CD4-positive, alpha-beta T cell treated with Interleukin-6 for 4 hours (primary cell): ENCODE measurements around the gene AREG.

Source experiments
- DNase-seq: peaks from one replicate; pipeline ENCODE4 v3.0.0-alpha.2; 2020; ENCODE audit warnings: mixed read lengths

The AREG gene

DNA sequence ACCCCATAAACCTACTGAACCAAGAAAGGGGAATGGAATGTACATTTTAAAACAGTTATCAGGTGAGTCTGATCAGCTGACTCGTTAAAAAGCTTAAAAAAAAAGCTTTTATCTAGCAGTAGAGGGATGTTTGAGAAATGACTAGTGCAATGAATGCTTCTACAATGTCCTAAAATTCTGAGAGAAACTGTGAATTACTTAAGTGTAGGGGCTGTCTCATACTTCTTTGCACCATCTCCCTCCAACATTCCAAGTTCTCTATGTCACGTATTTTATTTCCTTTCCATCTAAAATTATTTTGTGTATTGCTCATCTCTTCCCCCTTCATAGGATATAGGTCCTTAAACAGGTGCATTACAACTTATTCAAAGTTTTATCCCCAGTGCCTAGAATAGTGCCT, 11.9 kb upstream of the AREG start:
- DNase-seq, result no peak

DNA sequence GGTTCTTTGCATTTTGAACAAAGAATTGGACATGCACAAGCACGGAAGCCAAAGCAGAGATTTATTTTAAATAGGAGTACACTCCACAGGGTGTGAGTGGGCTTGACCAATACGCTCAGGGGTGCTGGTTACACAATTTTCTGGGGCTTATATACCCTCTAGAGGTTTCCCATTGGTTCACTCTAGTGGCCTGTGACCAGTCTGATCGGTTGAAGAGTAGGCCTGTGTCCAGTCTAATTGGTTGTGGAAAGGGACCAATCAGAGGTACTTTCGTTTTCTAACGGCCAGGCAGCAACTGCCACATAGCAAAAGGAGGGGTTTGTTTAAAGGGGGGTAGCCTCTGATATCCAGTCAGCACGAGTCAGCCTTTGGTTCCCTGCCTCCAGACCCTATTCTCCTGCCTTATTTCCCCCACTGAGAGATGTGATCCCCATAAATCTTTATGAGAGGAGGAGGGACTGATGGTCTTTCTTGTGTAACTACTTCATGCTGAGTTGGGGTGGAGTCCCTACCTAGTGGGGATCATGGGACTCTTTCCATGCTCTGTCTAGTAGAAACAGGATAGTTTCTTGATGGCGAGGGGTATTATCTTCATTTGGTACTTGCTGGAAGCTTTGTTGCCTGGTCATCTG, 11.3 kb upstream of the AREG start:
- DNase-seq, result no peak

DNA sequence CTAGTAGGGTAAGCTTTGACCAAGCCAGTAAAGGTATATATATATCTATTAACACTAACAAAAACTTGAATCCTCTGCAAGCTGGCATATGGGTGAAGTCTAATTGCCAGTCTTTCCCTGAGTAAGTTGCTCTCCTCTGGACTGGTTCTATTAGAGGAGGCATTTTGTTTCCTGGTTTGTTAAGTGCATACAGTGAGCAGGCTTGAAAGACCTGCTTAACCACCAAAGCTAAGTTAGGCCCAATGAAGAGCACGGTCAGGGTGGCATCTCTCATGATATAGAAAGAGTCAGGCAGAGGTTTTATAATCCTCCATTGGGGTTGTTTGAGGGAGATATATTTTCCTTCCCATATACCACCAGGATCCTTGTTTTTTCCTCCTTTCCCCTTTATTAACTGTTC, 9.6 kb upstream of the AREG start:
- DNase-seq, result no peak

DNA sequence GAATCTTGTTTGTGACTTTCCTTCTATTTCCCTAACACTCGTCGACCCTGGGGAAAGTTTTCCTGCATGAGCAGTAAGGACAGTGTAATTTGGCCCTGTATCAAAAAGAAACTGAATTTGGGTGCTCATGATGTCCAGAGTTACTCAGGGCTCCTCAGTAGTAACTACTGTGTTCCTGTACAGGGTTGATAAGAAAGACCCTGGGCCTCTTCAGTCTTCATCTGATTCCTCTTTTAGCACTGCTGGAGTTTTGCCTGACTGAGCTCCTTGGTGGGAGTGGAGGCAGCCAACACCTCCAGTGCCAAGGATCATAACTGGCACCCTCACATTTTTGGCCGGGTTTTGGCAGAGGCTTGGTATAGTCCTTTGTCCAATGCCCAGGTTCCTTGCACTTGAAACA, 7.1 kb upstream of the AREG start:
- DNase-seq, result no peak

DNA sequence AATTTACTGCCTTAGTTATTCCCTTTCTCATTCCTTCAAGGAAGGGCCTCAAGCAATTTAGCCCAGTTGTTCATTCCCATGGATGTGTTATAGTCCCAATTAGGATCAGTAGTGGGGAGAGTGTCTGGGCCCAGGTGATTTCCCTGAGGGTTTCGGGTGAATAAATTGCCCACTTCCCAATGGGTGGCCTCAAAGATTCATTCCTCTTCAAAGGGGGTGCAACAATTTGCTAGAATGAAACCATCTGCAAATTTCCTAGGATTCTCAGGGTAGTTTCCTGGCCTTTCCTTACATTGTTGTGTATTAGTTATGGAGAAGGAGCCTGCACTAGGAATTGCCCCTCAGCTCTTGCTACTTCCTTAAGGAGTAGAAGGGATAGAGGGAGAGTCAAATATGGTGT, 6.3 kb upstream of the AREG start:
- DNase-seq, result no peak

DNA sequence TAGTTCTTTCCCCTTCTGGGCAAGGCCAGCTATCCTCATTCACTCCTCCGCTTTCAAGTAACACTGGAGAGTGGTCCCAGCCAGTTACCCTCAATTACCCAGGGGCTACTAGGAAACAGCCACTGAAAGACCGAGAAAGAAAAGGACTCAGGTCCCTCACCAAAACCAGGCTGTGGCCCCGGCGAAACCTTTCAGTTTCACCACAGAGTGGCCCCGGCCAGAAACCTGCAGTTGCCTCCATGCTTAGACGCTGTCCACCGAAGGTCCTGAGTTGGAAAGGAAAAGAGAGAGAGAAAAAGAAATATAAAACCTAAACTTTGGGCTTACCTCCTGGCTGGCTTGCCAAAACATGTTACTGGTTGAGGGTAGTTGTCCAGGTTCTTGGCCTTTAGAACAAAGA, 5.0 kb upstream of the AREG start:
- no peak for DNase-seq

DNA sequence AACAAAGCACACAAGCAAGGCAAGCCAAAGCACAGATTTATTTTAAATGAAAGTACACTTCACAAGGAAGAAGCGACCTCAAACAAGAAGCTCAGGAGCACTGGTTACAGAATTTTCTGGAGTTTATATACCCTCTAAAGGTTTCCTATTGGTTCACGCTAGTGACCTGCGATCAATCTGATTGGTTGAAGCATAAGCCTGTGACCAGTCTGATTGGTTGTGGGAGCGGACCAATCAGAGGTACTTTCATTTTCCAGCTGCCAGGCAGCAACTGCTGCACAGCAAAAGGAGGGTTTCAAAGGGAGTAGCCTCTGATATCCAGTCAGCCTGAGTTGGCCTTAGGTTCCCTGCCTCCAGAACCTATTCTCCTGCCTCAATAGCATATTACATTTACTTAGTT, 4.6 kb upstream of the AREG start:
- DNase-seq, result no peak

DNA sequence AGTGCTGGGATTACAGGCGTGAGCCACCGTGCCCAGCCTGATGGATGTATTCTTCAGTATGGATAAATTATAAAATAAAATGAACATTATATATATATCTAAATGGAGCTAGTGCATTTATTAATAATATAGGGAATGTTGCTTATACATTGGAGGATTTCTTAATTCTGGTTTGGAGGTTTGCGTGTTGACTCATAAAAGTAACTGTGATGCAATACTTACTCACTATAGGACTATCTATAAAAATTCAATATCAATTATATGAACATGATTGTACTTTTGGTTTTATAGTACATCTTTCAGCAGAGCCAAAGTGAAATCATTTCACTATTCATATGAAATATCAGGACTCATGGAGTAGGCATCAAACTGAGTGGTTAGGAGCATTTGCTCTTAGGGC, 3.2 kb upstream of the AREG start:
- DNase-seq, result no peak

DNA sequence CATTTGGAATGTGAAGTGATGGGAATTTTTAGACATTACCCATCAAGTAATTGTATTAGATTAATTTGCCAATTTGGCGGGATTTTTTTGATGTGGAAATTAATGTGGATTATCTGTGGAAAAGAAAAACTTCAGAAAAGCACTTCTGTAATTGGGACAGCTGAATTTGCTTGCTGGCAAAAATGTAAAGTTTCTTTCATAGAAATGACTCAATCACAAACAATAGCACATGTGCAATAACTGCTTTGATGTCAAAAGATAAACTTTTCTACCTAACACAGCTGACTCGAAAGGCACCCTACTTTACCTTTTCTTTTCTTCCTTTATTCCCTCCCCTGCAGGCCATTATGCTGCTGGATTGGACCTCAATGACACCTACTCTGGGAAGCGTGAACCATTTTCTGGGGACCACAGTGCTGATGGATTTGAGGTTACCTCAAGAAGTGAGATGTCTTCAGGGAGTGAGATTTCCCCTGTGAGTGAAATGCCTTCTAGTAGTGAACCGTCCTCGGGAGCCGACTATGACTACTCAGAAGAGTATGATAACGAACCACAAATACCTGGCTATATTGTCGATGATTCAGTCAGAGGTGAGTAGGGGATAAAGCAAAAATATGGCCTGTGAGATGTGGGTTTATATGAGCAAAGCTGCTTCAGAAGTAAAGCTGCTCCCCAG, 1.4 kb downstream of the AREG start:
- no peak for DNase-seq

DNA sequence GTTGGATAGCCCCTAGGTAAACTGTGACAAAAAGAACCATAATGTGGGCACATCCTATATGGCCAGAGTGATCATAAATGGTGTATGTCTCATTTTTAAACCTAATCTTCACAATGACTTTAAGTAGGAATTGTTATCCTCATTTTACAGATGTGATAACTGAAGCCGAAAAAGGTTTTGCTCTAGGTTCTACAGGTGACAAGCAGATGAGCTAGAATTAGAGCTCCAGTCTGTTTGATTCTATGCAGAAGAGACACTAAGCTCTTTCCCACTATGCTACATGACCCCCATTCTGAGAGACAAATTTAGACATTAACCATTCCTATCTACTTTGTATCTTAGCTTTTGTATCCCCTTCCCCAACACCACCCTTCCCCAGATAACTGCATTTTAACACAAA, 2.0 kb downstream of the AREG start:
- DNase-seq, result no peak

DNA sequence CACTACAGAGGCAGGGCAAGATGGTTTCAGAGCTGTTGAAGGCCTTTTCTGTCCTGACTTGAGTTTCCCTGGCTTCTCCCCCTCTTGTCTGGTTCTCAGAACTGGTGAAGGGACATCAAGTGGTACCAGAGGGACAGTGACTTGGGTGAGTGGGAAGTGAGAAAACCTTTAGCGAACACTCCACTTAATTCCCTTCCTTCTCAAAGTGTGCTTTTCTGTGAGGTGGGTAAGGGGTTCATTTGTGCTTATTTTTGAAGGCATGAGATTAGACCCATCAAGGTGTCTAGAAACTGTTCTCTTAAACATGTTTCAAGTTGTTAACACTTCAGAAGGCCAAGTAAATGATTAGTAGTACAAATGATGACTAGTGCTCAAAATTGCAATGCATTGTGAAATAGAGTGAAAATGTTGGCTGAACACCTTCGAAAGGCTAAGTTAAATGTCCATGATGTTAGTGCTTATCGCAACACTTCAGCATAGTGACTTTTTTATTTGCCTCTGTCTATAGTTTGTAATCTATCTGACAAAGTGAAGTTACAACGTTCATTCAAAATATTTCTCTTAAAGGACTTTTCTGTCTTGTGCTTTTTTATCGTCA, 2.8 kb downstream of the AREG start:
- no peak for DNase-seq

DNA sequence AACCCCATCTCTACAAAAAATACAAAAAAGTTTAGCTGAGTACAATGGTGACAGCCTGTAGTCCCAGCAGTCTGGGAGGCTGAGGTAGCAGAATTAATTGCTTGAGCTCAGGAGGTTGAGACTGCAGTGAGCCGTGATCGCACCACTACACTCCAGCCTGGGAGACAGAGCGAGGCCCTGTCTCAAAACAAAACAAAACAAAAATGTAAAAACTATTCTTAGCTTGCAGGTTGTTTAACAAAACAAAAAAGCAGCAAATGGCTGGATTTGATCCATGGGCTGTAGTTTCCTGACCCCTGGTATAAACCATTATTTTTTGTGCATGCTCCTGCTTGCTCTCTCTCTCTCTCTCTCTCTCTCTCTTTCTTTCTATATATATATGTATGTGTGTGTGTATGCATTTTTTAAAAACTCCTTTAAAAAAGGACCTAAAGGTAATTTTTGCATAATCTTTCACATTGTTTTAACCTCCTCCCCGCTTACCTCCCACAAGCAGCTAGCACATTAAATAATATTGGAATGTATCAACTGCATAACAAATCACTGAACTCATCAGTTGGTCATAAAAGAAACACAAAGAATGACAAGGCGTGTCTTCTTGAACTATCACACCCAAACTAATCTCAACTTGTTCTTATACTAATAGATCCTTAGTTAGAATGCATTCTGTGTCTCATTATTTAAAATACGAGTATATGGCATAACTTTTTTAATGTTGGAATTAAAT, 4.8 kb downstream of the AREG start:
- no peak for DNase-seq

DNA sequence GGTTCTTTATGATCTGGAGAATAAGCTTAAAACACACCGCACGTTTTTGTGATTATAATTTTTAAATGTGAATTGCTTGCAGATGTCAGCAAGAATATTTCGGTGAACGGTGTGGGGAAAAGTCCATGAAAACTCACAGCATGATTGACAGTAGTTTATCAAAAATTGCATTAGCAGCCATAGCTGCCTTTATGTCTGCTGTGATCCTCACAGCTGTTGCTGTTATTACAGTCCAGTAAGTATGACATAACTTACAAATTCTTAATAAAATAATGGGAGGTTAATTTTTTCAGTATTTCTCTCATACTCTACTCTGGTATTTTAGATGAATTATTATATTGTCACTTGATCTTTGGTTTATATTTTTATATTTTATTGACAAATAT, 5.4 kb downstream of the AREG start:
- no peak for DNase-seq

DNA sequence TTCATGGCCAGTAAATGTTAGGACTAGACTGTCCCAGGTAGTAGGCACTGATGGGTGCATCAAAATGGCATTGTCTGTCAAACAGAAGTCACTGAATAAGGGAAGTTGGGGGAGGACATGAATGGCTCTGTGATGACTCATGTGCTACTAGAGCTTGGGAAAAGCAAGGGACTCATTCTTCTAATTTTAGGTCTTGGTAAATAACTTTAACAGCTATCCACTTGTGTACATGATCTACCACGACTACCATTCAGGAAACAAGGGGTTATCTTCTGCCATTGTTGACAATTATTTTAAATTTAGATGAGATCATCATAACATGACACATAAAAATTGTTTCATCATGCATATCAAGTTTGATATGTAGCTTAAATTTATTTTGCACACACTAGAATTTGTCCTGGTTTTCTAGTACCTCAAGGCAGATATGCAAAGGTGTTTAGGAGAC, 6.3 kb downstream of the AREG start:
- no peak for DNase-seq

DNA sequence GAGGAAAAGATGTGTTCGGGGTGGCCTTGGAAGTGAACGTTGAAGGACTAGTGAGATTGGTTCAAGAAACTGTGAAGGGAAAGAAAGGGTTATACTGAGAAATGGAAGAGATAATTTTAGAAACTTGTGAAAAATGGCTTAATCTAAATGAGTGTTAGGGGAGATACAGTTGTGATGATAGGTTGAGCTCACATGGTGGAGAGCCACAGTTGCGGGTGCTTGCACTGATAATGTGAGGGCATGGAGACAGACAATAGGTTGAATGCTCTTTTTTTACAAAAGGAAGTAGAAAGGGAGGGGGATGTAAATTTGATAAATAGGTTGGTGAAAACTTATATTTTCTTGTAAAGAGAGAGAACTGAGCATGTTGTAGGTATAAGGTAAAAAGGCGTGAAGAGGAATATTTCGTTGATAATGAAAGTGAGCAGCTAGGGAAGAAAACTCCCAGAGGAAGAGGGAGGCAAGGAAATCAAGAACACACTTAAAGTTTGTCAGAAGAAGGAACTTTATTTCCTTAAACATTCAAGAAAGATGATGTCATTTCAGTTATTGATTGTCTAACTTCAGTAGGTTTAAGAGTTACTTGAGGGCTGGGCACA, 8.2 kb downstream of the AREG start:
- DNase-seq, result no peak

DNA sequence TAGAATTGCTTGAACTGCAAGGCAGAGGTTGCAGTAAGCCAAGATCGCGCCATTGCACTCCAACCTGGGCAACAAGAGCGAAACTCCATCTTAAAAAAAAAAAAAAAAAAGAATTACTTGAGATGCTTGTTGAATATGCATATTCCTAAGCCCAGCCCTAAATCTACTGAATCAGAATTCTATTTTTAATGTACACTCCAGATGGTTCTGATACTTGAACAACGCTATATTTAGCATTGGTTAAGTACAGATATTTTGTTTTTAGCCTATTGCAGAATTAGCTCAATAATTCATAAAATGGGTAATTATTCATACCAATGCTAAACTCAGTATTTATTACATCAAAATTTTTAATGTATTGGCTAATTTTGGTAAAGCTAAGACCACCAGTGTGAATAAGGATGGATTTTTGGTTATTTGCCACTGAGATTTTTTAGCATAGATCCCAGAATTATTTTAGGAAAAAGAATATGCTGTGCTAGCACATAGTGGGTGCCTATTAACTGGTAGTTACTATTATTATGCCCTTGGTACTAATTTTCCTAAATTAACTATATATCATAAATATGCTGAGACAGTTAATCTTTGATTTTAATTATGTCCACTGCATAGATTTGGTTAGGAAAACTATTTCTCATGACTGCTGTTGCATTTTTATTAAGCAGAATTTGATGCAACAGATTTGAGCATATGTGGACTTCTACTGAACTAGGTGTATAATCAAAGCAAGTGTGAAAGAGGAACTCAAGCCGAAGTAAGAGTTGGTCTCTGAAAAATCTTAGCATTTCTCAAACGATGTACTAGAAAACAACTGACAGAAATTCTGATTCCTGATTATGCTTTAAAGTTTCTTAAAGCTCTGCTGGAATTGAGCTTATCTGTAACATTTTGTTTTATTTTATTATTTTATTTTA, 9.2 kb downstream of the AREG start:
- no peak for DNase-seq

DNA sequence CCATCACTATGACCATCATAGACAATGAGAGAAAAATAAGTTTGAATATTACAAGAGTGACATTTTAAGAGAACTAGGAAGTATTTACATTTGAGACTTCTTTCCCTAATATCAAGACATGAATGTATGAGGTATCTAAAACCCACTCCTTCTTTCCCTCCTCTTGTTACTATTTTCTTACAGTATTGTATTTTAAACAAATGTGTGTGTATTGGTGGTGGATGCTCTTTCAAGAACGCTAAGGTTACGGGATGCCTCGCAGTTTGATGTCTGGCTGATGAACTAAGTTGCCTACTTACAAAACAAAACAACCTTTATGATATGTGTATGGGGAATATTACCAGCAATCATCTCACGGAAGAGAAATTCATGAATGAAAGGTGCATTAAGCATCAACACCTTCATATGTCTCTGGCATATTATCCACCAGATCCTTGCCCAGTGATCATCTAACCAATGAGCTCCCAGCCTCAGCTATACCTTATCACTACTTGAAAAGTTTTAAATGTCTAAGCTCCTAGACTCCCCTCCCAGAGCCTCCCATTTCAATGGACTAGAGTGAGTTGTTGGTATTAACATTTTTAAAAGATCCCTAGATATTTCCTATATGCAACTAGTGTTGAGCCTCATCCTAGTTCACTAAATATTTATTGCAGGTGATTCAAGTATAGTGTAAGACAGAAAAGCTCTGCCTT, 10.6 kb downstream of the AREG start:
- DNase-seq, result no peak

DNA sequence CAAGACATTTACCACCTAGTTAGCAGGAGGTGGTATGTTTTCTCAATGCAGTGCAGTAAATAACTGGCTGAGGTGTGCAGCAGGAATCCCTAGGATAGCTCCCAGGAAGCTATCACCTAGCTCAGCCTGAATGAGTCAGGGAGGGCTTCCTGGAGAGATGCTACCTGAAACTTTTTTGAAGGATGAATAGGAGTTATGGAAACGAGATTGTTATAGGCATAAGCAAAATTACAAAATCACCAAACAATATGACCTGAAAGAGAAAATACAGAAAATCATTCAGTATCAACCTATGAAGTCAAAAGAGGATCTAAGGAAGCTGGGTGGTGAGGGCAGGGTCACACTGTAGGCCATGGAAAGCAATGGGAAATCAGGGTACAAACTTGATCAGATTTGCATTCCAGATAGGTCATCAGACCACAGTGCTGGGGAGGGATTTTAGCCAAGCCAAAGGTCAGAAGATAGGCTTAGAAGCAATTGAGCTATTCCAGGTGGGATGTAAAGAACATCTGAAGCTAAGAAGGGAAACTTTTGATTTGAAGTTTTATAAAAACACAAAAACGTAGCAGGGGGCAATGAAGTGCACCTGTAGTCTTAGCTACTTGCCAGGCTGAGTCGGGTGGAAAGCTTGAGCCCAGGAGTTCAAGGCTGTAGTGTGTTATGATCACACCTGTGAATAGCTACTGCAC, 11.3 kb downstream of the AREG start:
- DNase-seq, result no peak

DNA sequence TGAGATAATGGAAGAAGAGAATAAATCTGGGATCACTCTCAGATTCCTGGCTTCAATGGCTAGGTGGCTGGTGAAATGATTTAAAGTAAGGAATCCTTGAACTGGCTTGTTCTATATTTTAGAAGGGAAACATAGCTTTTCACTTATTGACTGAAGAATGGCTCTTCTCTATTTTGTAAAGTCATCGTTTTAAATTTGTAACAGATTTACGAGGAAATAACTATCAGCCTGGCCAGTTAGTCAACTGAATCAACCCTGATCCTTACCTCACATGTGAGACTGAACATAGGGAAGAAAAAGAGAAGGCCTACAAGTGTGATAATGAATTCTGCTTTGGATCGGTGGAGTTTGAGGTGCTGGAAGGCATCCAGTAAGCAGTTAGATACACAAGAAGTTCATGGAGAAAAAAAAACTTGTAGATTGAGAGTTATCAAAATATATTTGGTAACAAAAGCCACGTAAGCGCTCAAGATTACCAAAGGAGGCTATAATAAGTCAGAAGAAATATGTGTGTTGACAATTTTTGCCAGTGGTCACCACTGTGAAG, 12.0 kb downstream of the AREG start:
- DNase-seq, result no peak

DNA sequence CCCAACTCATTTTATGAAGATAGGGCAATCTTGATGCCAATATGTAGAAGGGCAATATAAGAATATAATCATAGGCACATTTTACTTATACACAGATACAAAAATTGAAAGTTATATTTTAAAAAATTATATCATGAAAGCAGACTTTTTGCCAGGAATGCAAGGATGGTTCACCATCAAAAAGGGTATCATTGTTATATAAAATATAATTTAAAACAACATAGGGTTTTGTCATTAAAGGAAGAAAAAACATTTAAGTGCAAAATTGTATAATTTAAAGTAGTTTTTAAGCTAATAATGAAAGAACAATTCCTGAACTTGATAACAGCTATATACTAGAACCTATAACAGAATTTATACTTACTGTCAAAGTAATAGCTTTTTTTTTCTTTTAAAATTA, 15.9 kb downstream of the AREG start:
- no peak for DNase-seq

DNA sequence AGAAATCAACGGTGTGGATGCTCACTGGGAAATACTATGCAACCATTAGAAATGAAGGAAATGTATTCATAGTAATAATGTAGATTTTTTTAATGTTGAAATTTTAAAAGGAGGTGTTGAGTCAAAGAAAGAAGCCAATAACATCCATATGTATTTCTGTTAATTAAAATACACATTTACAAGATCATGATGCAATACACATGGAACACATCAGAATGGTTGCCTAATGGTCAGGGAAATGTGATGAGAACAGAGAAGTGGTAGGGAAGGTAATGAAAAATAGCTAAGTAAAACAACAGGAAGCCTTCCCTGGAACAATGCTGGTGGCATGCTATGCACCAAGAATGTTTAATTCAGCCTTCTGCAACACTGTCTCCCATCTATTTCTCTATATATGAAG, 18.2 kb downstream of the AREG start:
- DNase-seq, result no peak
